IMR-90 (cell line): ENCODE results near the gene LUC7L3. TPM values are rescaled to one million over a fixed set of nuclear protein-coding genes. Genes with fewer than 3 reads are reported as not detected.
A peak's percentile ranks its signal among the peaks of the same experiment; 100 is the strongest.

Source experiments
- ATAC-seq: fragments of 200-7000 bp; cut with Tn5 transposase; 2 replicates; pipeline ENCODE4 v1.9.1; 2020; ENCODE audit warnings: low read depth, mild to moderate bottlenecking, moderate library complexity
- BruUV-seq: library from RNA; stranded (reverse); fragments of 400-500 nt; replicated peaks from 2 replicates; lab custom pipeline; 2021; lab: Mats Ljungman, UMichigan
- CTCF ChIA-PET: fragments of 300-600 bp; formaldehyde crosslinking; extraction: SDS; loops from one replicate; lab custom pipeline; 2021; ENCODE audit warnings: antibody characterized with exemption; lab: Yijun Ruan, JAX
- POLR2A ChIA-PET: fragments of 300-600 bp; sonication (Branson Sonifier 250); formaldehyde crosslinking; loops from one replicate; lab custom pipeline; 2022; ENCODE audit warnings: antibody characterized with exemption; ENCODE audit not compliant: unreplicated experiment; lab: Charles Lee
- DNase-seq: peaks from one replicate; pipeline ENCODE4 v3.0.0; 2013
- H2AFZ ChIP-seq: replicated peaks from 2 replicates; pipeline ENCODE3; 2013; ENCODE audit warnings: low read length, mild to moderate bottlenecking; ENCODE audit not compliant: poor library complexity
- H2AK5ac ChIP-seq: 2 replicates; pipeline ENCODE4 v1.6.1; 2013; ENCODE audit warnings: low read depth, low read length, inconsistent platforms
- H2AK9ac ChIP-seq: replicated peaks from 2 replicates; pipeline ENCODE3; 2013; ENCODE audit warnings: mild to moderate bottlenecking, low read depth, low read length, moderate library complexity; ENCODE audit not compliant: poor library complexity
- H2BK120ac ChIP-seq: 2 replicates; pipeline ENCODE4 v1.6.1; 2013; ENCODE audit warnings: low read depth, low read length, inconsistent platforms
- H2BK15ac ChIP-seq: 3 replicates; pipeline ENCODE4 v1.6.1; 2013; ENCODE audit warnings: low read depth, low read length, inconsistent platforms
- H2BK20ac ChIP-seq: 2 replicates; pipeline ENCODE4 v1.6.1; 2013; ENCODE audit warnings: low read depth, mild to moderate bottlenecking, inconsistent platforms, low read length, moderate library complexity
- H2BK5ac ChIP-seq: 2 replicates; pipeline ENCODE4 v1.6.1; 2013; ENCODE audit warnings: mild to moderate bottlenecking, low read depth, low read length, inconsistent platforms; ENCODE audit not compliant: poor library complexity, severe bottlenecking
- H3K14ac ChIP-seq: replicated peaks from 2 replicates; pipeline ENCODE4 v1.6.1; 2013; ENCODE audit warnings: low read depth, low read length, inconsistent platforms
- H3K18ac ChIP-seq: 2 replicates; pipeline ENCODE4 v1.6.1; 2013; ENCODE audit warnings: low read depth, low read length, control low read depth
- H3K23ac ChIP-seq: 2 replicates; pipeline ENCODE4 v1.6.1; 2013; ENCODE audit warnings: low read depth, low read length, inconsistent platforms
- H3K27ac ChIP-seq: 2 replicates; pipeline ENCODE4 v1.5.1; 2013; ENCODE audit warnings: mild to moderate bottlenecking, control low read depth, low read length; ENCODE audit not compliant: insufficient read depth
- H3K27me3 ChIP-seq: 2 replicates; pipeline ENCODE4 v1.6.1; 2013; ENCODE audit warnings: low read length; ENCODE audit not compliant: control insufficient read depth, insufficient read depth
- H3K36me3 ChIP-seq: 2 replicates; pipeline ENCODE4 v1.6.1; 2013; ENCODE audit warnings: low read length, mixed read lengths; ENCODE audit not compliant: control insufficient read depth, insufficient read depth
- H3K4ac ChIP-seq: 2 replicates; pipeline ENCODE4 v1.6.1; 2013; ENCODE audit warnings: low read depth, low read length, inconsistent platforms
- H3K4me1 ChIP-seq: 2 replicates; pipeline ENCODE4 v1.6.1; 2013; ENCODE audit warnings: low read length, mixed read lengths; ENCODE audit not compliant: control insufficient read depth, insufficient read depth
- H3K4me2 ChIP-seq: 2 replicates; pipeline ENCODE4 v1.6.1; 2013; ENCODE audit warnings: low read depth, mild to moderate bottlenecking, control low read depth, low read length, moderate library complexity
- H3K4me3 ChIP-seq: 2 replicates; pipeline ENCODE4 v1.5.1; 2013; ENCODE audit warnings: low read depth, mild to moderate bottlenecking, control low read depth, low read length, moderate library complexity; ENCODE audit not compliant: insufficient read depth
- H3K56ac ChIP-seq: 2 replicates; pipeline ENCODE4 v1.6.1; 2013; ENCODE audit warnings: low read length, inconsistent platforms; ENCODE audit not compliant: insufficient read depth; ENCODE audit errors: extremely low read depth
- H3K79me1 ChIP-seq, 2 experiments: 2 replicates each; pipeline ENCODE4 v1.6.1; 2013; ENCODE audit warnings: low read length in 2 of 2, inconsistent platforms in 1 of 2, low read depth in 1 of 2
- H3K9ac ChIP-seq: 2 replicates; pipeline ENCODE4 v1.6.1; 2013; ENCODE audit warnings: low read depth, low read length, control low read depth
- H3K9me1 ChIP-seq: 2 replicates; pipeline ENCODE4 v1.6.1; 2013; ENCODE audit warnings: low read length, inconsistent platforms; ENCODE audit not compliant: insufficient read depth
- H3K9me3 ChIP-seq: 2 replicates; pipeline ENCODE4 v1.6.1; 2013; ENCODE audit warnings: low read length; ENCODE audit not compliant: control insufficient read depth, insufficient read depth
- H4K20me1 ChIP-seq: 2 replicates; pipeline ENCODE4 v1.6.1; 2013; ENCODE audit warnings: low read length, inconsistent platforms; ENCODE audit not compliant: insufficient read depth
- H4K5ac ChIP-seq: 2 replicates; pipeline ENCODE4 v1.6.1; 2013; ENCODE audit warnings: mild to moderate bottlenecking, low read depth, low read length, control low read depth
- H4K8ac ChIP-seq, 2 experiments: 2 replicates each; pipeline ENCODE4 v1.6.1; 2013; ENCODE audit warnings: low read depth in 2 of 2, low read length in 2 of 2, control low read depth in 1 of 2, inconsistent platforms in 1 of 2
- H4K91ac ChIP-seq: 2 replicates; pipeline ENCODE4 v1.6.1; 2013; ENCODE audit warnings: low read depth, low read length, inconsistent platforms; ENCODE audit not compliant: insufficient read depth
- BHLHE40 ChIP-seq: fragments of 150-350 bp; IDR thresholded peaks from 2 replicates; pipeline ENCODE4 v1.6.1; 2016; ENCODE audit warnings: mild to moderate bottlenecking, low read depth, low read length
- CHD1 ChIP-seq: IDR thresholded peaks from 2 replicates; pipeline ENCODE4 v1.6.1; 2012; ENCODE audit warnings: low read depth, low read length, improper control_type of control experiment
- CTCF ChIP-seq: conservative IDR thresholded peaks from 2 replicates; pipeline ENCODE4 v1.5.1; 2012; ENCODE audit warnings: mild to moderate bottlenecking, low read depth, low read length, improper control_type of control experiment
- FOS ChIP-seq: fragments of 150-350 bp; IDR thresholded peaks from 2 replicates; pipeline ENCODE4 v1.6.1; 2016; ENCODE audit warnings: low read depth, low read length
- MAFK ChIP-seq: IDR thresholded peaks from 2 replicates; pipeline ENCODE4 v1.6.1; 2012; ENCODE audit warnings: low read depth, low read length, improper control_type of control experiment
- MAZ ChIP-seq: IDR thresholded peaks from 2 replicates; pipeline ENCODE4 v1.6.1; 2012; ENCODE audit warnings: low read depth, mild to moderate bottlenecking, low read length, improper control_type of control experiment, moderate library complexity, borderline replicate concordance
- NFE2L2 ChIP-seq: fragments of 150-350 bp; IDR thresholded peaks from 2 replicates; pipeline ENCODE4 v1.6.1; 2016; ENCODE audit warnings: low read depth, mild to moderate bottlenecking, low read length
- POLR2A ChIP-seq: IDR thresholded peaks from 2 replicates; pipeline ENCODE4 v1.6.1; 2012; ENCODE audit warnings: mild to moderate bottlenecking, low read depth, low read length
- RAD21 ChIP-seq: IDR thresholded peaks from 2 replicates; pipeline ENCODE4 v1.6.1; 2012; ENCODE audit warnings: low read length, improper control_type of control experiment
- RCOR1 ChIP-seq: IDR thresholded peaks from 2 replicates; pipeline ENCODE4 v1.6.1; 2012; ENCODE audit warnings: mild to moderate bottlenecking, low read length, improper control_type of control experiment; ENCODE audit not compliant: insufficient replicate concordance
- RFX5 ChIP-seq: IDR thresholded peaks from 2 replicates; pipeline ENCODE4 v1.8.0; 2012; ENCODE audit warnings: low read depth, mild to moderate bottlenecking, low read length, moderate library complexity
- SMC3 ChIP-seq: fragments of 150-350 bp; IDR thresholded peaks from 2 replicates; pipeline ENCODE4 v1.6.1; 2016; ENCODE audit warnings: low read depth, mild to moderate bottlenecking, antibody characterized with exemption, low read length, moderate library complexity
- USF2 ChIP-seq: fragments of 150-350 bp; IDR thresholded peaks from 2 replicates; pipeline ENCODE4 v1.6.1; 2017; ENCODE audit warnings: mild to moderate bottlenecking, antibody characterized with exemption, low read length, low read depth
- WGBS, 2 experiments: methylation state at CpG; one replicate each; pipeline versions ENCODE4 v1.1.5 to v1.1.7; 2013; ENCODE audit warnings: missing lambda C conversion rate in 2 of 2; ENCODE audit not compliant: insufficient read length in 1 of 2; ENCODE audit errors: extremely low coverage in 2 of 2; 5-methylcytosine and 5-hydroxymethylcytosine counted together
- dilution Hi-C: fragments of 300-500 bp; cut with HindIII; formaldehyde crosslinking; loops from one replicate; pipeline ENCODE4 v1.14.3; 2018; ENCODE audit warnings: low sequenced_read_pairs; ENCODE audit not compliant: unreplicated experiment
- in situ Hi-C: fragments of 300-500 bp; cut with MboI; formaldehyde crosslinking; loops from 3 replicates; pipeline ENCODE4 v1.14.3; 2019; ENCODE audit warnings: low sequenced_read_pairs, inconsistent platforms, mixed read lengths
- intact Hi-C: fragments of 100-400 bp; cut with micrococcal nuclease; formaldehyde crosslinking; loops from 2 replicates; pipeline ENCODE4 v1.10.0; 2022
- polyA plus RNA-seq, 3 experiments: library from polyadenylated mRNA; depleted of rRNA; stranded (reverse); fragments of >200 nt; gene quantifications; 2 replicates each; pipeline ENCODE4 v1.2.3, GENCODE V29; 2012; ENCODE audit warnings: low replicate concordance in 1 of 3
- total RNA-seq: library from RNA; depleted of rRNA; stranded (reverse); fragments of >200 nt; gene quantifications from 2 replicates; pipeline ENCODE4 v1.2.3, GENCODE V29; 2012

LUC7L3 gene
- total and polyA plus RNA-seq, 2 of the 4 experiments (the other 2 are of a cell fraction): 17.7 to 44.7 TPM

- ChIA-PET POLR2A (interaction anchor here (0.5 kb wide), 1 partner anchor 68 kb away, joined by 4 read pairs; no protein-coding TSS in a partner anchor), CTCF (no interaction called here)
- Histone ChIP-seq H3K27me3 (peaks cover 7% of the 10 kb centered on the region), H4K5ac (no peak overlapping the region), H3K27ac (no peak overlapping the region), H3K79me1 (no peaks in the 10 kb centered on the region), H3K56ac (no peak overlapping the region), H2BK15ac (no peak overlapping the region), H3K4me2 (no peak overlapping the region), H3K9me1 (no peaks in the 10 kb centered on the region), H4K91ac (no peak overlapping the region), H2BK20ac (no peak overlapping the region), H3K4ac (no peak overlapping the region), H4K20me1 (no peaks in the 10 kb centered on the region), H3K18ac (no peak overlapping the region), H3K36me3 (no peaks in the 10 kb centered on the region), H4K8ac (no peak overlapping the region), H2AK5ac (no peak overlapping the region), H3K4me1 (no peaks in the 10 kb centered on the region), H3K23ac (no peak overlapping the region), H2AFZ (peak overlapping the region; percentile 32), H2BK120ac (no peak overlapping the region), H3K4me3 (no peak overlapping the region), H2AK9ac (no peak overlapping the region), H3K14ac (no peak overlapping the region), H3K9me3 (no peaks in the 10 kb centered on the region), H3K9ac (no peak overlapping the region), H2BK5ac (no peak overlapping the region)
- BruUV-seq: no TSS peak
- no peak for DNase-seq
- intact Hi-C loops (no loop called here), in situ Hi-C loops (no loop called here), dilution Hi-C loops (no loop called here)
- TF ChIP-seq RFX5: no peak
- no peak for TF ChIP-seq CHD1
- no peak for TF ChIP-seq MAFK
- no peak for TF ChIP-seq RAD21
- no peak for TF ChIP-seq USF2
- TF ChIP-seq MAZ: no peak
- TF ChIP-seq BHLHE40: no peak
- no peak for TF ChIP-seq CTCF
- TF ChIP-seq RCOR1: no peak
- TF ChIP-seq NFE2L2: no peak
- TF ChIP-seq SMC3: no peak
- TF ChIP-seq FOS: no peak
- TF ChIP-seq POLR2A: no peak
- 59 to 100% methylated on average over 1 to 3 of the region's 7 CpGs for WGBS, 2 experiments
- ATAC-seq: no peak
Measured at GRCh38 chr17:50768346-50768761, 49.0 kb downstream of the LUC7L3 start.
